Inferior parietal cortex (tissue), 1 donor: ENCODE results near the gene GPSM1.

Experiments
- DNase-seq: peaks from one replicate; pipeline ENCODE4 v3.0.0-alpha.2; 2016; ENCODE audit errors: extremely low spot score

The GPSM1 gene, protein sequence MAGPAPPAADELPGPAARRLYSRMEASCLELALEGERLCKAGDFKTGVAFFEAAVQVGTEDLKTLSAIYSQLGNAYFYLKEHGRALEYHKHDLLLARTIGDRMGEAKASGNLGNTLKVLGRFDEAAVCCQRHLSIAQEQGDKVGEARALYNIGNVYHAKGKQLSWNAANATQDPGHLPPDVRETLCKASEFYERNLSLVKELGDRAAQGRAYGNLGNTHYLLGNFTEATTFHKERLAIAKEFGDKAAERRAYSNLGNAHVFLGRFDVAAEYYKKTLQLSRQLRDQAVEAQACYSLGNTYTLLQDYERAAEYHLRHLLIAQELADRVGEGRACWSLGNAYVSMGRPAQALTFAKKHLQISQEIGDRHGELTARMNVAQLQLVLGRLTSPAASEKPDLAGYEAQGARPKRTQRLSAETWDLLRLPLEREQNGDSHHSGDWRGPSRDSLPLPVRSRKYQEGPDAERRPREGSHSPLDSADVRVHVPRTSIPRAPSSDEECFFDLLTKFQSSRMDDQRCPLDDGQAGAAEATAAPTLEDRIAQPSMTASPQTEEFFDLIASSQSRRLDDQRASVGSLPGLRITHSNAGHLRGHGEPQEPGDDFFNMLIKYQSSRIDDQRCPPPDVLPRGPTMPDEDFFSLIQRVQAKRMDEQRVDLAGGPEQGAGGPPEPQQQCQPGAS

DNA sequence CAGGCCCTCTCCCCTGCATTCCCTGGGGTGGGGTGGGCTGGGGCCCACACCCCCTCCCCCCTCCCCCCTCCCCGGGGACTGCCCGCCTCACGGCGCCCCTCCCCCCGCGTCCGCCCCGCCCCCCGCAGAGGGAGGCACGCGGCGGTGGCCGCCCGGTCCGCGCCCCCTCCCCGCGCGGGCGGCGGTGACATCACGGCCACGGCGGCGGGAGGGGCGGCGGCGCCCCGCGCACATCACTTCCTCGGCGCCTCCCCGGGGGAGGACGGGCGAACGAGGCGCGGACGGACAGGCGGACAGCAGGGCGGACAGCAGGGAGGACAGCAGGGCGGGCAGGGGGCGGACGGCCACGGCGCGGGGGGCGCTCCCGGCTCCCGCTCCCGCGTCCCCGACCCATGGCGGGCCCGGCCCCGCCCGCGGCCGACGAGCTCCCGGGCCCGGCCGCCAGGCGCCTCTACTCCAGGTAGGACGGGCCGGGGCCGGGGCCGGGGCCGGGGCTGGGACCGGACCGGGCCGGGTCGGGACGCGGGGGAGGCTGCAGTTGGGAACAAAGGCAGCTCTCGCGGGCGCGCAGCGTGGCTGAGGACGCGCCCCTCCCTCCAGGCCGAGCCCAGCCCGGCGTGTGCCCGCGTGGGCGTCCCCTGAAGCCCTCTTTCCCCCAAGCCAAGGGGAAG, at the start of gene GPSM1:
TSS of gene GPSM1 (plus strand) at position 236 of the 671 bp plus-strand sequence. CDS start at position 393, 157 bp downstream.
- no peak for DNase-seq

DNA sequence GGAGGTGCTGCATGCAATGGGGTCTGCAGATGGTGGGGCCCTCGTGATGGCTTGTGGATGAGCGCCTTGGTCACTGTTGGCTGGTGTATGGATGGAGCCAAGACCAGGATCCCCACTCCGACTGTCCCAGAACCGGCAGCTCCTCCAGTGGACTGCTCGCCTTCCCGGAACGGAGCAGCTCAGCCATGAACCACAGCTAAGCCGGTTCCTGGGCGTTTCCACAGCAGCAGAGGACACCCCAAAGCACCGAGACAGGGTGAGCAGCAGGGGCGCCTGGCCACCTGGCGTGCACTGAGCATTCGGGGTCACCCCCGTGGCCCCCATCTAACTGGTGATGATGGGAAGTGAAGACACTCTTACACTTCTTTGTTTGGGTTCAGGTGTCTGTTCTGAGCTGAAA, 49.6 kb upstream of the GPSM1 start:
- no peak for DNase-seq

DNA sequence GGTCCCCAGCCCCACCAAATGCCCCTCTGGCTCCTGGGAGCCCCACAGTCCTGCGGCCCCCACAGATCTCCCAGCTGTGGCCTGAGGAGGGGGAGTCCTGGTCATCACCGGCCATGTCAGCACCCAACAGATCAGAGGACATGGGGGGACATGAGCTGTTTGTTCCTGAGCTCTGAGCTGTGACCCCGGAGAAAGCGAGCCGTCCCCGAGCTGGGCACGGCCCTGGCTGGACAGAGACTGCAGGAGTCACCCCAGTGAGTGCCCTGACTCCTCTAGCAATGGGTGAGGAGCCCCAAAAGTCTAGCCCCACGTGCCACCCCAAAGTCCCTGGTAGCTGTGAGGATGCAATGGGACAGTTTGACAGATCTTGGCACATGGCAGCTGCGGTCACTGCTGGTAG, 49.1 kb upstream of the GPSM1 start:
- no peak for DNase-seq

DNA sequence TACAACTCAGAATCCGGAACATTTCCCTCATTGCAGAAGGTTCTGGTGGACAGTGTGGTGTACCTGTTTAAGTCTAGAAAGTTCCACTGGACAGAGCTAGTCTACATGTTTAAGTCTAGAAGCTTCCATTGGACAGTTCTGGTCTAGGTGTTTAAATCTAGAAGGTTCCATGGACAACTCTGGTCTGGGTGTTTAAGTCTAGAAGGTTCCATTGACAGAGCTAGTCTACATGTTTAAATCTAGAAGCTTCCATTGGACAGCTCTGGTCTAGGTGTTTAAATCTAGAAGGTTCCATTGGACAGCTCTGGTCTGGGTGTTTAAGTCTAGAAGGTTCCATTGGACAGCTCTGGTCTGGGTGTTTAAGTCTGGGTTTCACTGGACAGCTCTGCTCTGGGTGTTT, 48.4 kb upstream of the GPSM1 start:
- no peak for DNase-seq

DNA sequence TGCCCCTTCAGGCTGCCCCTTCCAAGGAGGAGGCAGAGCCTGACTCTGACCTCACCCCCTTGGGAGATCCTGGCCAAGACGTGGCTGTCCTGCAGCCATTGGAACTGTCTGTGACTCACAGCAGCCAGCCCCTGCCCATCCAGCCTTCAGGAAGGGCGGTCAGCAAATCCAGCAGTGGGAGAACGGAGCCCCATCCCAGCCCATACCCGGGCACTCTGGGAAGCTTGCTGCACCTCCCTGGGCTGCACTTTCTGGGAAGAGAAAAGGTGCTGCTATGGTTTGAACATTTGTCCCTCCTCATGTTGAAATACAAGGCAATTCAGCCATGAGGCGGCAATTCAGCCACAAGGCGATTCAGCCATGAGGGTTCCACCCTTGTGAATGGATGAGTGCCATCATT, 47.9 kb upstream of the GPSM1 start:
- DNase-seq: no peak

DNA sequence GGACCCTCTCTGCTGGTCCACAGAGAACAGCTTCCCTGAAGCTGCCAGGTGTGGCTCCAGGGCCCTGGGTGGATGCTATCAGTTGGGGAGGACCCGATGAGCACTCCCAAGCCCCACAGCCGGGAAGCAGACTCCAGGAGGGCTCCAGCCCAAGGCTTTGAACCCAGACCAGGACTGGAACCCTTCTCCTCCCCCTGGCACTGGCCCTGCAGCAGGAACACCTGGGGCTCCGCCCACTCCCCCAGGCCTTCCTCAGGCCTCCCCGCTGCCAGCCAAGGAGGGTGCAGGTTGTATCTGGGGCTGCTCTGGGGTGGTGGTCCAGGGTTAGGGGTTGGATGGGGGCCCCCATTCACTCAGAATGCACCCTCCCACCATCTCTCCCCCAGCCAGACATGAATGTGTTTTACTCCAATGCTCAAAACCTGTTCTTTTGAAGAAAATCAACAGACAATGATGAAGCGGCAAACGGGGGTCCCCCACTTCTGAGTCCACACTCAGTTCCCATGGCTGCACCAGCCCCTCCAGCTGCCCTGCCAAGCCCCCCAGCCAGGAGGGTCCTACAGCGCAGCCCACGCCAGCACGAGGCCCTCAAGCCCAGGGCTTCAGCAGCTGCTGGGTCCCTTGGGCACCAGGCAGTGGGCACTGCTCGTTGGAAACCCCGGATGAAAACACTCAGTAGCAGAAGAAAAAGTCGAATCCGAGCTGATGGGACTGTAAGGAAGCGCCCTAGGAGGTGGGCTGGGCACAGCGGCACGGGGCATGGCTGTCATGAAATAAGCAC, 46.6 kb upstream of the GPSM1 start:
- DNase-seq: no peak

DNA sequence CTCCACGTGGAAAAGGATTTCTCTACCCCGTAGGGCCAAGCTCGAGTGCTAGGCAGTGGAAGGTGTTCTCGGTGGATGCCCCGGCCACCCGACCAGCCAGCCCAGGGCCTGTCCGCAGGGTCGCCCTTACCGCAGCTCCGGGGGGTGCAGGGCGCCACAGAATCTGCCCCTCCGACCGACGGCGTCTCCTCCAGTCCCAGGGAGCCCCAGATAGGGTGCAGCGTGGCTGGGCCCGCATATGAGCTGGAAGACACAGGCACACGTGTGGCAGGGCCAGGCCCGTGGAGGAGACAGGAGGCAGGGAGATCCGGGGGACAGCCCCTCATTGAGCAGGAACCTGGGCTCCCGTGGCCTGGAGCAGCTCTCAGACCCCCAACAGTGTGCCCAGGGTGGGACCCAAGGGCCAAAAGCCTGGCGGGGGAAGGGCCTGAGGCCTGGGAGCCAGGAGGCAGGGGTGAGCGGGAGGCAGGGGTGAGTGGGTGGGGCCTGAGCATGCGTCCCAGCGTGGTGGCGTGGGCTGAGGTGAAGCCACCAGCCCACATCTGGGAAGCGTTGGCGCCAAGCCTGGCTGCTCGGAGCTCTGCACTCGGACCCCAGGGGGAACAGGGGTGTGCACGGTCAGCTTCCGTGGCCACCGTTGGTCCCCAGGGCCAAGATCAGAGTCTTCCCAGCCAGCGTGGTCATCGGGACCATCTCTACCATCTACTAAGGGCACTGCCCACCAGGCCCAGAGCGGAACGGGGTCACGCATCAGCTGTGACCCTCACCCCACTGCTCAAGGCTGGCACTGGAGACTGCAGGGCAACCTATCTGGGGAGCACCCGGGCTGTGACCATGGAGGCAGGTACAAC, 45.7 kb upstream of the GPSM1 start:
- no peak for DNase-seq

DNA sequence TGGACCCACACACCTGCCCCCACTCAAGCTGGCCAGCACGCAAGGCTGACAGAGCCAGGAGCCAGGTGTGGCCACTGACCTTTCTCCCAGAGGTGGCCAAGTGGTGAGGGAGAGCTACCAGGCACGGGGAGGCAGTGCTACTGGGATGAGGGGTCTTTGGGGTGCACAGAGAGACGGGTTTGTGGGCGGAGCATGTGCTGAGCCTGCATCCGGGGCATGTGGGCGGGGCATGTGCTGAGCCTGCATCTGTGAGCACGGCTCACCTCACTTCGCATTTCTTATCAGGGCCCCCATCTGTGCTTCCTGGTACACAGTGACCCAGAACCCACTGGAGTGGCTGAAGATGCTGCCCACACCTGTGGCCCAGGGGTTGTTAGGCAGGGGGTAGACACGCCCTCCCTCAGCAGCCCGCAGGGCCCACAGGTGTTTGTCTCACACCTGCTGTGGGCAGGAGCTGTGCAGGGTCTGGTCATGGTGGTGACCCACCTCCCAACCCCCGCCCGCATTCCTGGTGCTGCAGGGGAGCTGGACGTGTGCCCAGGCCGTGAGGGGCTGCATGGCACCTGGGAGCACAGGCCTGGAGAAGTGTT, 45.0 kb upstream of the GPSM1 start:
- no peak for DNase-seq

DNA sequence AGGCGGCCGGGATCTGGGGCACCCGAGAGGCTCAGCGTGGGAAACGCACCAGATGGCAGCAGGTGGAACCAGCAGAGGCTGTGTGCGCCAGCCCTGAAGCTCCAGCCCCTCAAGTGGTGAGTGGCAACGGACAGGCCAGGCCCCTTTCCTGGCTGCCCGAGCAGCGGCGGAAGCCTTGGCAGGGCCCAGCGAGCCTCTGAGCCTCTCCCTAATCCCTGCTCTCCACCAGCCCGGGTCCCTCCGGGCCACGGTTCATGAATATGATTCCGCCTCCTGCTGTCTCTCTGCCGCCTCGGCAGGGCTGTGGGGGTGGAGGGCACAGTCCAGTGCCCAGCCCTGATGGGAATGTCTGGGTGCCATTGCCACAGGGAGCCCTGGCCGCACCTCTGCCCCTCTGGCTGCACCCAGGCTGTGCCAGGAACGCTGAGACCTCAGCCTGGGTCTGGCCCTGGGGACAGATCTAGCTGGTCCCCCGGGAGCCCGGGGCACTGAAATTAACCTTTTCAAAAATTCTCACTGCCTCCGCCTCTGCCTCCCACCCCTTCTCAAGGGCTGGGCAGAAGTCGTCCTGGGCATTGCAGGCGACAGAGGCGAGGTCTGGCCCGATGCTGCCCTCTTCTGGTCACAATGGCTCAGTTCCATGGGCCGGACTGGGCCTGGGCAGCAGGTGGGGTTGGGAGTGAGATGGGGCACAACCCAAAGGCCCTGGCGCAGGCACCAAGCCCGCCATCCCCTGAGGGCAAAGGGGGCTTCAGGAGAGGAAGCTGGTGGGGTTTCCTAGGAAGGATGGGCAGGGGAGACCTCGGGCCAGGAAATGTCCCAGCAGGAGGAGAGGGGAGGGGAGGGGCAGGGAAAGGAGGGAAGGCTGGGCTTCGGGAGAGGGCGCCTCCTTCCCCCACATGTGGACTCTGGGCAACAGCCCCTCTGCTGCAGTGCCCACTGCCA, 43.8 kb upstream of the GPSM1 start:
- peak; percentile 79 for DNase-seq

DNA sequence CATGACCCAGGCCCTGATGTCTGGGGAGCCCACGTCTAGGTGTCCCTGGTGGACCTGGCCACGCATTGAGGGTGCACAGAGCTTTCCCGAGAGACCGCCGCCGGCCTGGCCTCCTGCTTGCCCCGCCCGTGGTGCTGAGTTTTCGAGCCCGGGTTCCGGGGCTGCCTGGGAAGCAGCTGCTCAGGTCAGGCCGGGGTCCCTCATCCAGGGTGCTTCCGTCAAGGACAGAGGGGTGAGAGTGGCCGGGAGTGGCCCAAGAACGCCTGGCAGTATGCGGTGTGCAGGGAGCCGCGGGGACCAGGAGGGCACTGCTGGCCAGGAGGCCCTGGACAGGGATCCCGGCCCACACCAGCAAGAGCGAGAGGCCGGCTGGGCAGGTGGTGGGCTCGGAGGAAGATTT, 43.0 kb upstream of the GPSM1 start:
- no peak for DNase-seq

DNA sequence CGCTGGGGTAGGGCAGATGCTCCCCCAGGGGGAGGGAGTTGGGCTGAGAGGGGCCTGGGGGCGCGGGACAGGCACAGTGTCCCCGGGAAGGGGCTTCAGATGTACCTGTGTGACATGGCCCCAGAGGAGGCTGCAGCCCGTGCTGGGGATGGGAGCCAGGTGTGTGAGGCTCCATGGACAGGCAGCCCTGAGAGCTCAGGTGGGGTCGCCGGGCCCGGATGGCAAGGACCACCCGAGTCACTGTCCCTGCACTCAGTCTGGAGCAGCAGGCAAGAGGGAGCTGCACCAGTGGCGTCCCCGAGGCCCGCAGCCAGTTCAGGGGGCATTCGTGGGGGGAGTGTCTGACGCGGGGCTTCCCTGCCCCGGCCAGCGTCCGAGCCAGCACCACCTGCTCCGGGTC, 42.4 kb upstream of the GPSM1 start:
- DNase-seq: no peak

DNA sequence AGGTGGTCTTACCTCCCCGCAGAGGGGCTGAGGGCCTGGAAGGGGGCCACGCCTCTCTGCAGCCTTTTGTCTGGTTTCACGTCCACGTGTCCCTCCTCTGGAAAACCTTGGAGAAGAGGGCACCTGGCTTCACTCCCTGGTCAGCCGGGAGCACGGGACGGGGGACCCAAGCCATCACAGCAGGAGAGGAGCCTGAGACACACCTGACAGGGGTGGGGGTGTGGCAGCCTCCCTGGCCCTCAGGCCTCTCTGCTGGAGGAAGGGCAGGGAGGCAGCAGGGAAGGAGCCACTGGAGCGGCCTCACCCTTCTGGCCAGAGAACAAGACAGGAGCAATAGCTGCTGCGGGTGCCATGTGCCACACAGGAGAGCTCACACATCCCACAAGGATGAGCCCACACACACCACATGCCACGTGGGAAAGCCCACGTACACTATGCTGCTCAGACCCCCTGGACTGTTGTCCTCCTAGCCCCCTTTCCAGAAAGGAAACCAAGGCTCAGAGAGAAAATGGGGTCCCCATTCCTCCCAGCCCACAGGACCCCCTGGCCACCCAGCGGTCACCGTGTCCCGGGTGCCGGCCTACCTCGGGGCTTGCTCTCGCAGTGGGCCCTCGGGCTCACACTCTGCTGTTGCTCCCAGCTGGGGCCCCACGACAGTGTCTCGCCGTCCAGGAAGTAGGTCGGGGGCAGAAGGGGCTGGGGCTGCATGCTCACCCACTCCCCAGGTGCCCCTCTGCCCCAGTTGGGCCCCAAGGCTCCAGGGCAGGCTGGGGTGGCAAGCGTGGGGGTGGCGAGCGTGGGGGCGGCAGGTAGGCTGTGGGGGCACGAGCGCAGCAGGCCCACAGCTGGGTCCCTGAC, 41.6 kb upstream of the GPSM1 start:
- DNase-seq: no peak

DNA sequence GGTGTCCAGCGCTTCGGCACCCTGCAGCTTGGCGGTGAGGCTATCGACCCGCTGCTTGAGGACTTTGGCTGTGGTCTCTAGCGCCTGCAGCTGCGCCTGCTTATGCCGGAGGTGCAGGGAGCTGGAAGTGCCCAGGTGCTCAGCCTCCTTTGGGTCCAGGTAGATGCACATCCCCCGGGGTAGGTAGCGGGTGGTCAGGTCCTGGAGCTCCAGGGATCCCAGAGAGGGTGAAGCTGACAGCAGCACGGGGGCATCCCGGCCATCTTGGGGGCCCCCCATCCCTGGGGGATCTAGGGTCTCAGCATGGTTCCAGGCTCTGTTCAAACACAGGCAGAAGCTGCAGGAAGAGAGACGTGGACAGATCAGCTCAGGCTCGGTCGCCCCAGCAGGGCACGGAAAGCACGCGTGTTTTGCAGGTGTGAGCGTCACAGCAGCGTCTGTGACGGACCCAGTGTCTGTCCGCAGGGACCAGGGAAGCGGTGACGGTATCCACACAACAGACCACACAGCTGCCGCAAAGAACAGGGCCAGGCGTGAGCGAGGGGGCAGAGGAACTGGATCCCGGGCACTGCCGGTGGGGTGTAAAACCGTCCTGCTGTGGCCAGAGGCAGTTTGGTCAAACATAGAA, 40.9 kb upstream of the GPSM1 start:
- no peak for DNase-seq

DNA sequence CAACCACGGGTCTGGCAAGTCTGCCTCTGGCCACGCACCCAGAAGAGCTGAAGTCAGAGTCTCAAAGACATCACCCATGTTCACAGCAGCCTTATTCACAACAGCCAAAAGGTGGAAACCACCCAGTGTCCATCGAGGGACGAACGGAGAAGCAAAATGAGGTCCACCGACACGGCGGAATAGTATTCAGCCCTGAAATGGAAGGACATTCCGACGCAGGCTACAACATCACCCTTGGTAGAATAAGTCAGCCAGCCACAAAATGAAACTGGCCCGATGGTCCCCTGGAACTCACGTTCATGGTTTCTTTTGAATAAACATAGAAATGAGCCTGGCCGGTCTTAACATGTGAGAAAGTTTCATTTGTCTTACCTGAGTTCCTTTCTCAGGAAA, 40.4 kb upstream of the GPSM1 start:
- no peak for DNase-seq

DNA sequence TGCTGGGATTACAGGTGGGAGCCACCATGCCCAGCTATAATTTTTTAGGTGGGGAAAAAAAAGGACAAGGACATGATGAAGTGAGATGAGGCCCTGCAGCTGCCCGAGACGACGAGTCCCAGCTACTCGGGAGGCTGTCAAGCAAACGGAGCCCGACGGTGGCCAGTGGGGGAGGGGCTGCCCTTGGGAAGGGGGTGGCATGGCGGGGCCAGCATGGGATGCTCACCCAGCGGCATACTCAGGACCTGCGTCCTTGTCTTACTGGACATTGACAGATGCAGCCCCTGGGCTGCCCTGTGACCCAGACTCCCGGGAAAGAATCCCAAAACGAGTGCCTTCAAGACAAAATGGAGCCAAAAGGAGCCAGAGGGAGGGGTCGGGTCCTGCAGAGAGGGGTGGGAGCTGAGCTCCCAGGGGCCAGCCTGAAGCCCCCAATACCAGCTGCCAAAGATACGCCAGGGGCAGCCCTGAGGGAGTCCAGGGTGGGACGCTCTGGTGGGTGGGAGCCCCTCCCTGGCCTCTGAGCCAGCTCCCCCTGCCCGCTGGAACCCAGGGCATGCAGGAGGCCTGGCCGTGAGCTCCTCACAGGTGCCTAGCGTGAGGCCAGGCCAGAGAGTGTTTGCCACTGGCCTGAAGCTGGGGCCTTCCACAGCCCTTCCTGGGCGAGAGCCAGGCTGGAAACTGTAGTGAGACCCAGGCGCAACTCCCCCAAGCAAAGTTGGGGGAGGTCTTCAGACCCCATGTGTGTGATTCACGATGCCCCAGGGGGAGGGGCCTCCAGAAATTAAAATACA, 39.2 kb upstream of the GPSM1 start:
- DNase-seq: no peak

DNA sequence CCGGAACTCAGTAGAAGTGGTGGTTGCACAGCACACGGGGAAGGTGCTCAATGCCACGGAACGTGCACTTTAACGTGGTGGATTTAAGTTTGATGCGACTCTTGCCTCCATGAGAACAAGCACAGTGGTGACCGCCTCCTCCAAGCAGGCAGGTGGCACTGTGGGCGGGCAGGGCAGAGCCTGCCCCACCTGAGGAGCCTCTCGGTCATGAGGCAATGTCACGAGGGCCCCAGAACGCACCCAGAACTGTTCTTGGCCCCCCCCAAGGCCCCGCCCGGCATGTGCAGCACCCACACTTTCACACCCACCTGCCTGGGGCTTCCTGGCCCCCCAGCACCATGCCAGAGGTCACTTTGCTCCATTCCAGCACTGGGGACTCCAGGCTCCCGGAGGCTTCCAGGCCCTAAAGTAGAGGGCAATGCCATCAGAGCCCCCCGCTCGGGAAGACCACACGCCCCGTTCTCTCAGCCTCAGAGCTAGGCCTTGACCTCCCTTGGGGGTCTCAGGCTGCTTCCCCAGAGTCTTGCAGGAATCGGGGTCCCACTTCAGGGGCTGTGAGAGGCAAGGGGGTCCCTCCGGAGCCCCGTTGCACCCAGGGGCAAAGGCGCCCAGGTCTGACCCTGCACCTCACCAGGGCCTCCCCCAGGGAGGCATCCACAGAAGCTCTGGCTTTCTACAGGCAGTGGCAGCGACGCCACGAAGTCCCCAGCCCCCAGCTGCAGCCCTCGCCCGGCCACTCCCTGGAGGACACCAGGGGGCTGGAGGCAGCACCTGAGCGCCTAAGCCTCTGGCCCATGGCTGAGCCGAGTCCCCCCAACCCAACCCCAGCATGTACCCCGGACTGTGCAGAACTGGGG, 37.5 kb upstream of the GPSM1 start:
- DNase-seq: no peak
